ENCODE measurements around the gene ITSN1. TPM values are rescaled to one million over a fixed set of nuclear protein-coding genes. Genes with fewer than 3 reads are reported as not detected.

Gene ITSN1
- total RNA-seq, 1 donor = 57.0 TPM

- H3K4me3 ChIP-seq (ENCODE audit: low read depth, low read length) = no peak overlapping the region
- TF ChIP-seq, protein P1, sequence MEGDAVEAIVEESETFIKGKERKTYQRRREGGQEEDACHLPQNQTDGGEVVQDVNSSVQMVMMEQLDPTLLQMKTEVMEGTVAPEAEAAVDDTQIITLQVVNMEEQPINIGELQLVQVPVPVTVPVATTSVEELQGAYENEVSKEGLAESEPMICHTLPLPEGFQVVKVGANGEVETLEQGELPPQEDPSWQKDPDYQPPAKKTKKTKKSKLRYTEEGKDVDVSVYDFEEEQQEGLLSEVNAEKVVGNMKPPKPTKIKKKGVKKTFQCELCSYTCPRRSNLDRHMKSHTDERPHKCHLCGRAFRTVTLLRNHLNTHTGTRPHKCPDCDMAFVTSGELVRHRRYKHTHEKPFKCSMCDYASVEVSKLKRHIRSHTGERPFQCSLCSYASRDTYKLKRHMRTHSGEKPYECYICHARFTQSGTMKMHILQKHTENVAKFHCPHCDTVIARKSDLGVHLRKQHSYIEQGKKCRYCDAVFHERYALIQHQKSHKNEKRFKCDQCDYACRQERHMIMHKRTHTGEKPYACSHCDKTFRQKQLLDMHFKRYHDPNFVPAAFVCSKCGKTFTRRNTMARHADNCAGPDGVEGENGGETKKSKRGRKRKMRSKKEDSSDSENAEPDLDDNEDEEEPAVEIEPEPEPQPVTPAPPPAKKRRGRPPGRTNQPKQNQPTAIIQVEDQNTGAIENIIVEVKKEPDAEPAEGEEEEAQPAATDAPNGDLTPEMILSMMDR (IDR thresholded peaks at IDR 0.05; ENCODE audit: insufficient read depth, low read depth, low read length) = no peak
Observed at GRCh38 chr21:33945652-33946270, 303.5 kb downstream of the ITSN1 start.

GRCh38 chr21:33947451-33948095, 305.3 kb downstream of the ITSN1 start:
- peak; percentile 98 for DNase-seq (ENCODE audit: low read depth)

More at GRCh38 chr21:33945652-33946270, 303.5 kb downstream of the ITSN1 start:
- DNase-seq (ENCODE audit: low read depth) = no peak

GRCh38 chr21:33948096-33948950, 306.0 kb downstream of the ITSN1 start:
- TF ChIP-seq, protein P1 (IDR thresholded peaks at IDR 0.05; ENCODE audit: insufficient read depth, low read depth, low read length) = no peak
- peak overlapping the region; percentile 24 for H3K4me3 ChIP-seq (ENCODE audit: low read depth, low read length)
- DNase-seq (ENCODE audit: low read depth) = peak; percentile 47

More at GRCh38 chr21:33947451-33948095, 305.3 kb downstream of the ITSN1 start:
- peak overlapping the region; percentile 26 for H3K4me3 ChIP-seq (ENCODE audit: low read depth, low read length)
- TF ChIP-seq, protein P1 (IDR thresholded peaks at IDR 0.05; ENCODE audit: insufficient read depth, low read depth, low read length) = no peak

- TF ChIP-seq, protein P1 (IDR thresholded peaks at IDR 0.05; ENCODE audit: insufficient read depth, low read depth, low read length) = no peak
Observed at GRCh38 chr21:33948951-33949444, 306.7 kb downstream of the ITSN1 start.

More at GRCh38 chr21:33948951-33949444, 306.7 kb downstream of the ITSN1 start:
- H3K4me3 ChIP-seq (ENCODE audit: low read depth, low read length) = no peak overlapping the region
- DNase-seq (ENCODE audit: low read depth) = no peak

Other genes with a start within 250 kb of the ITSN1 start
- 52.5 and 69.1 TPM in 2 replicates for gene IFNGR2, start 239.1 kb upstream of the ITSN1 start, total RNA-seq
- 24.5 and 41.0 TPM in 2 replicates for gene TMEM50B, start 162.5 kb upstream of the ITSN1 start, total RNA-seq
- gene DNAJC28, start 150.8 kb upstream of the ITSN1 start, total RNA-seq = 1.9 and 2.2 TPM in 2 replicates
- gene GART, start 100.4 kb upstream of the ITSN1 start, total RNA-seq = 73.1 and 109 TPM in 2 replicates
- gene SON, start 99.5 kb upstream of the ITSN1 start, total RNA-seq = 119 and 134 TPM in 2 replicates
- 26.7 and 38.0 TPM in 2 replicates for gene DONSON, start 53.8 kb upstream of the ITSN1 start, total RNA-seq
- 20.0 and 28.1 TPM in 2 replicates for gene CRYZL1, start 760 bp upstream of the ITSN1 start, total RNA-seq